NCI-H2196 (cell line): ENCODE results near the gene CD9.

ENCODE experiments used
- DNase-seq: peaks from one replicate; lab custom pipeline; 2025; ENCODE audit not compliant: unreplicated experiment; lab: John Stamatoyannopoulos, UW

The CD9 gene

GRCh38 chr12:6216581-6216980 lies 16.4 kb downstream of the CD9 start:
- DNase-seq = no peak

GRCh38 chr12:6218347-6218925 lies 18.2 kb downstream of the CD9 start:
- no peak for DNase-seq

- DNase-seq = no peak
Measured at GRCh38 chr12:6219980-6220379, 19.8 kb downstream of the CD9 start.

- no peak for DNase-seq
Measured at GRCh38 chr12:6221146-6221545, 20.9 kb downstream of the CD9 start.

GRCh38 chr12:6222078-6222654 lies 22.0 kb downstream of the CD9 start:
- DNase-seq = no peak

GRCh38 chr12:6223545-6223944 lies 23.3 kb downstream of the CD9 start:
- DNase-seq = no peak

- no peak for DNase-seq
Measured at GRCh38 chr12:6224550-6224949, 24.4 kb downstream of the CD9 start.

GRCh38 chr12:6225630-6226001 lies 25.4 kb downstream of the CD9 start:
- no peak for DNase-seq

GRCh38 chr12:6226002-6226678 lies 25.9 kb downstream of the CD9 start:
- peak; percentile 10 for DNase-seq

GRCh38 chr12:6226679-6227051 lies 26.5 kb downstream of the CD9 start:
- no peak for DNase-seq

GRCh38 chr12:6228535-6229223 lies 28.5 kb downstream of the CD9 start:
- no peak for DNase-seq

GRCh38 chr12:6229224-6230218 lies 29.3 kb downstream of the CD9 start:
- no peak for DNase-seq

GRCh38 chr12:6230321-6231110 lies 30.3 kb downstream of the CD9 start:
- DNase-seq = no peak

GRCh38 chr12:6231359-6232268 lies 31.4 kb downstream of the CD9 start:
- DNase-seq = no peak

- no peak for DNase-seq
Measured at GRCh38 chr12:6233121-6233971, 33.1 kb downstream of the CD9 start.

- DNase-seq = no peak
Measured at GRCh38 chr12:6234214-6234613, 34.0 kb downstream of the CD9 start.

GRCh38 chr12:6234906-6235305 lies 34.7 kb downstream of the CD9 start:
- no peak for DNase-seq

- peak; percentile 48 for DNase-seq
Measured at GRCh38 chr12:6235499-6235898, 35.3 kb downstream of the CD9 start.
